Neutrophil (primary cell): ENCODE measurements around the gene HSD17B12.
"Not testable (repeated sequence)": the region's sequence is repeated elsewhere in the genome, so short reads cannot be mapped to it uniquely, and the experiment has no call there.

Source experiments
- H3K27ac ChIP-seq: fragments of 200-600 bp; sonication (generic); 2 replicates; pipeline ENCODE4 v1.5.1; 2016; ENCODE audit warnings: mild to moderate bottlenecking, moderate library complexity
- H3K27me3 ChIP-seq: fragments of 200-600 bp; sonication (generic); 2 replicates; pipeline ENCODE4 v1.6.0; 2016; ENCODE audit warnings: mild to moderate bottlenecking
- H3K36me3 ChIP-seq: fragments of 200-600 bp; sonication (generic); 2 replicates; pipeline ENCODE4 v1.5.1; 2017
- H3K4me1 ChIP-seq, 2 experiments: fragments of 200-600 bp in 1 of 2; sonication (generic) in 1 of 2; 1 replicate in 1 of 2; 2 replicates in 1 of 2; pipeline versions ENCODE4 v1.5.1 to v1.6.1; 2013 to 2016; ENCODE audit warnings: low read depth in 1 of 2, low read length in 1 of 2, mild to moderate bottlenecking in 1 of 2, moderate library complexity in 1 of 2; ENCODE audit not compliant: control insufficient read depth in 1 of 2, insufficient read depth in 1 of 2
- H3K4me3 ChIP-seq, 2 experiments: fragments of 200-600 bp in 1 of 2; sonication (generic) in 1 of 2; 1 replicate in 1 of 2; 2 replicates in 1 of 2; pipeline ENCODE4 v1.5.1; 2013 to 2016; ENCODE audit warnings: low read depth in 1 of 2, low read length in 1 of 2, mild to moderate bottlenecking in 1 of 2, moderate library complexity in 1 of 2
- H3K9me3 ChIP-seq: fragments of 200-600 bp; sonication (generic); 2 replicates; pipeline ENCODE4 v1.5.1; 2016
- TF ChIP-seq, protein P1 (sequence below): fragments of 200-600 bp; sonication (generic); IDR thresholded peaks from 2 replicates; pipeline ENCODE4 v1.5.1; 2016; ENCODE audit warnings: antibody characterized with exemption

The HSD17B12 gene

DNA sequence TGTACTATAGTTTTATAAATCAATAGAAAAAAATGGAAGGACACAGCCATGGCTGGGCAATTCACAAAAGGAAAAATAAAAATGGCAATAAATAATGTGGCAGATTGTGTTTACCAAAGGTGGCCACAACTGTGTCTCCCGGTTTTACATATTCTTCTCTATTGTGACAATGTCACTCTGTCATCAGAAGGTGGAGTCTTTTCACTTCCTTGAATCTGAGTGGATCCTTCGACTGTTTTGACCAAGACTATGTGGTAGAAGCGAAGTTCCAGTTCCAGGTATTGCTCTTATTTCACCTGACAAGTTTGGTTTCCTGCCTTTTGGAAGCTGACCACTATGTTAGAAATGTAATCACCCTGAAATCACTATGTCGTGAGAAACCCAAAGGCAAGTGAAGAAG, 31.0 kb upstream of the HSD17B12 start:
- Histone ChIP-seq H3K27ac (no peak overlapping the region), H3K36me3 (no peaks in the 10 kb centered on the region), H3K4me3 (no peak overlapping the region), H3K4me1 (peaks cover 6 to 7% of the 10 kb centered on the region in 2 experiments), H3K9me3 (no peaks in the 10 kb centered on the region), H3K27me3 (peaks cover 17% of the 10 kb centered on the region)
- TF ChIP-seq, protein P1, sequence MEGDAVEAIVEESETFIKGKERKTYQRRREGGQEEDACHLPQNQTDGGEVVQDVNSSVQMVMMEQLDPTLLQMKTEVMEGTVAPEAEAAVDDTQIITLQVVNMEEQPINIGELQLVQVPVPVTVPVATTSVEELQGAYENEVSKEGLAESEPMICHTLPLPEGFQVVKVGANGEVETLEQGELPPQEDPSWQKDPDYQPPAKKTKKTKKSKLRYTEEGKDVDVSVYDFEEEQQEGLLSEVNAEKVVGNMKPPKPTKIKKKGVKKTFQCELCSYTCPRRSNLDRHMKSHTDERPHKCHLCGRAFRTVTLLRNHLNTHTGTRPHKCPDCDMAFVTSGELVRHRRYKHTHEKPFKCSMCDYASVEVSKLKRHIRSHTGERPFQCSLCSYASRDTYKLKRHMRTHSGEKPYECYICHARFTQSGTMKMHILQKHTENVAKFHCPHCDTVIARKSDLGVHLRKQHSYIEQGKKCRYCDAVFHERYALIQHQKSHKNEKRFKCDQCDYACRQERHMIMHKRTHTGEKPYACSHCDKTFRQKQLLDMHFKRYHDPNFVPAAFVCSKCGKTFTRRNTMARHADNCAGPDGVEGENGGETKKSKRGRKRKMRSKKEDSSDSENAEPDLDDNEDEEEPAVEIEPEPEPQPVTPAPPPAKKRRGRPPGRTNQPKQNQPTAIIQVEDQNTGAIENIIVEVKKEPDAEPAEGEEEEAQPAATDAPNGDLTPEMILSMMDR: no peak

DNA sequence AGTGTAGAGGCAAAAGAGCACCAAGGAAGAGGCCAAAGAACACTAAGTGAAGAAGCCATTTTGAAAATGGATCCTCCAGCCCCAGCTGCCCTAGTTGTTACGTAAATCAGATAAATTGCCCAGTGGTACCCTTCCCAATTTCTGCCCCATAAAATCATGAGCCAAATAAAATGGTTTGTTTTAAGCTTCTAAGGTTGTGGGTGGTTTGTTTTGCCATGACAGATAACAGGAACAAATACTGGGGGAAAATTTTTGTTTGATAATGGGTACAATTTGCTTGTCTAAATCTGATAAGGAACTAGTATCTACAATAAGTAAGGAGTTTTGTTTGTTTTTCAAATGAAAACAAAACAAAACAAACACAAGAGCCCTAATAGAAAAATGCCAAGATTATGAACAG, 30.6 kb upstream of the HSD17B12 start:
- Histone ChIP-seq H3K4me3 (no peak overlapping the region), H3K36me3 (no peaks in the 10 kb centered on the region), H3K4me1 (peaks cover 1 to 2% of the 10 kb centered on the region in 2 experiments), H3K27me3 (peaks cover 17% of the 10 kb centered on the region), H3K9me3 (no peaks in the 10 kb centered on the region), H3K27ac (no peak overlapping the region)
- TF ChIP-seq, protein P1: no peak

DNA sequence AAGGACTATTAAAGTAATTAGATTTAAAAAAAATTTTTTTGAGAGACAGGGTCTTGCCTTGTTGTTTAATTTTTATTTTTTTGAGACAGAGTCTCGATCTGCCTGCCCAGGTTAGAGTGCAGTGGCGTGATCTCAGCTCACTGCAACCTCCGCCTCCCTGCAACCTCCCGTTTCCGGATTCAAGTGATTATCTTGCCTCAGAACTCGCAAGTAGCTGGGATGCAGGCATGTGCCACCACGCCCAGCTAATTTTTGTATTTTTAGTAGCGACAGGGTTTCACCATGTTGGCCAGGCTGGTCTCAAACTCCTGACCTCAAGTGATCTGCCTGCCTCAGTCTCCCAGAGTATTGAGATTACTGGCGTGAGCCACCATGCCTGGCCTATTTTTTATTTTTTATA, 17.5 kb upstream of the HSD17B12 start:
- not testable (repeated sequence) for H3K27ac ChIP-seq, H3K9me3 ChIP-seq, H3K36me3 ChIP-seq, H3K4me3 ChIP-seq, H3K4me1 ChIP-seq
- peaks cover 57% of the 10 kb centered on the region for H3K27me3 ChIP-seq

DNA sequence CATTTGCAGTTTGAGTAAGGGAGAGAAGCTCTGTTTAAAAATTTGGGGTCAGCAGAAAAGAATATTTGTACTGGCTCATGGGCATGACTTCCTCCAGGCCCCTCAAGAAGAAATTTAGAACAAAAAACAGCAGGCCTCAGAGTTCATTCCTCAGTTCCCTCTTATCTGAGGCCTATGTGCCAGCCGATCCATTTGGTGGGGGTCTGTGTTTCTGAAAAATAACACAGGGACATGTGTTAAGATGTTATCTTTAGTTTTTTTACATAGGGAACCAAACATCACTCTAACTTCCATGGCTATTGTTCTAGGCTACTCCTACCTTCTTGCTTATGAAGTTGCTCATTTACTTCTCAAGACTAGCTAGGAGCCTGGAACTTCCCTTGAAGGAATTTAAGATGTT, 16.2 kb upstream of the HSD17B12 start:
- H3K27ac ChIP-seq: no peak overlapping the region
- H3K4me1 ChIP-seq: no peaks in the 10 kb centered on the region
- no peaks in the 10 kb centered on the region for H3K36me3 ChIP-seq
- TF ChIP-seq, protein P1: no peak
- peaks cover 70% of the 10 kb centered on the region for H3K27me3 ChIP-seq
- no peak overlapping the region for H3K4me3 ChIP-seq
- no peaks in the 10 kb centered on the region for H3K9me3 ChIP-seq

DNA sequence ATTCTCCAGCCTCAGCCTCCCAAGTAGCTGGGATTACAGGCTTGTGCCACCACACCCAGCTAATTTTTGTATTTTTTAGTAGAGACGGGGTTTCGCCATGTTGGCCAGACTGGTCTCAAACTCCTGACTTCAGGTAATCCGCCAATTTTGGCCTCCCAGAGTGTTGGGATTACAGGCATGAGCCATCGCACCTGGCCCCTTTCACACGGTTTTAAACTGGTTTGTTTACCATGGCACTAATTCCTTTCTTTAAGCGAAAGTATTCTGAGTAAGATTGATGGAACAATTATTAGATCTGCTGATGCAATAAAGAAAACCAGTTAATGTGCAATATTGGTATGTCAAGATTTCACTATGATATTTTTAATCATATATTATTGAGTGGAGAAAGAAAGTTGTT, 9.3 kb upstream of the HSD17B12 start:
- H3K27me3 ChIP-seq: peaks cover 51% of the 10 kb centered on the region
- not testable (repeated sequence) for H3K4me1 ChIP-seq, H3K36me3 ChIP-seq, H3K27ac ChIP-seq, H3K4me3 ChIP-seq, H3K9me3 ChIP-seq

DNA sequence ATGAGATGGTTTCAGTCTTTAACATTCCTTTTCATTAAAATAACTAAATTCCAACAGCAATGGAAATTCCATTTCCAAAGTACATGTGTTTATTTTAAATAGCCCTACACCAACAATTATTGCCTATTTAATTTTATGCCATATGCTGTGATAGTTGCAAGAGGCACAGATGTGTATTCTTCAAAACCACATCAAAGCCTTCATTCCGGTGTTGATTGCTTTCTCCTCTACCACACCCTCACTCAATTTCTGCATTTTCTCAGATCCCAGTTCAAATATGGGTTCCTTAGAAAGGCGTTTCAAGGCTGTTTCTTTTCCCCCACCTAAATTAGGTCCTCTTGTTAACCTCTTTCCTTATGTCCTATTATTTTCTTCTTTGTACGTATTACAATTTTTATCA, 6.0 kb upstream of the HSD17B12 start:
- TF ChIP-seq, protein P1: no peak
- no peak overlapping the region for H3K4me3 ChIP-seq
- H3K4me1 ChIP-seq: peaks cover 2% of the 10 kb centered on the region in 2 experiments
- H3K27ac ChIP-seq: no peak overlapping the region
- no peaks in the 10 kb centered on the region for H3K9me3 ChIP-seq
- H3K27me3 ChIP-seq: peaks cover 27% of the 10 kb centered on the region
- H3K36me3 ChIP-seq: no peaks in the 10 kb centered on the region

DNA sequence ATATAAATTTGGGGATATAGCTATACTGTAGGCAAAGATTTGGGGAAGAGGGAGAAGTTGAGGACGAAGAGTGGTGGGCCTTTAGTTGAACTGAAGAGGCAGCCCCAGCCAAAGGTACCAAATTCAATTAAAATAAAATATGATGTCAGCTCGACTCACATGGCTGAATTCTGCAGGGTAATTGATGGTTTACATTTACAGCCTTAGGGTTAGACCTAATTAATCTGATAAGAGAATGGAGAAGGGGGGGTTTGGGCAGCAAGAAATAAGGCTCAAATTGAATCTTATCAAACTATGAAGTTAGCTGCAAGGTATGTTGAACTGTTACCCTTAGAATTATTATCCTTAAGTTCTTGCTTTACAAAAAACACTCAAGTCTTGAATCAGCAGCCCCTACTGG, 3.6 kb upstream of the HSD17B12 start:
- Histone ChIP-seq H3K4me1 (peaks cover 19% of the 10 kb centered on the region in 2 experiments), H3K9me3 (no peaks in the 10 kb centered on the region), H3K36me3 (no peaks in the 10 kb centered on the region), H3K27ac (no peak overlapping the region), H3K27me3 (peaks cover 21% of the 10 kb centered on the region), H3K4me3 (no peak overlapping the region)
- TF ChIP-seq, protein P1: no peak
